Coronary artery (tissue), 2 donors: ENCODE data around the gene TMEFF2.
"Not testable (repeated sequence)": the region's sequence is repeated elsewhere in the genome, so short reads cannot be mapped to it uniquely, and the experiment has no call there.

Source experiments
- DNase-seq: peaks from one replicate; pipeline ENCODE4 v3.0.0-alpha.2; 2017; ENCODE audit warnings: low spot score
- H3K27ac ChIP-seq, 2 donors: fragments of 200-600 bp; sonication (generic); one replicate each; pipeline ENCODE4 v1.5.1; 2016 to 2019
- H3K4me3 ChIP-seq: fragments of 200-600 bp; sonication (generic); 2 replicates; pipeline ENCODE4 v1.5.1; 2016; ENCODE audit warnings: mild to moderate bottlenecking, moderate library complexity
- CTCF ChIP-seq: fragments of 200-600 bp; sonication (generic); IDR thresholded peaks from one replicate; pipeline ENCODE4 v1.5.1; 2019; ENCODE audit warnings: antibody characterized with exemption

TMEFF2 gene

GRCh38 chr2:192123847-192124246, 70.9 kb downstream of the TMEFF2 start:
- Histone ChIP-seq H3K27ac (peak overlapping the region in 1 of 2 donors; percentile 1), H3K4me3 (no peak overlapping the region)
- no peak for DNase-seq
- TF ChIP-seq CTCF: no peak

- Histone ChIP-seq H3K27ac (no peak overlapping the region), H3K4me3 (no peak overlapping the region)
- no peak for TF ChIP-seq CTCF
- no peak for DNase-seq
These were observed 71.8 kb downstream of the TMEFF2 start for GRCh38 chr2:192122946-192123345.

GRCh38 chr2:192122141-192122540, 72.6 kb downstream of the TMEFF2 start:
- Histone ChIP-seq H3K4me3 (no peak overlapping the region), H3K27ac (no peak overlapping the region)
- no peak for DNase-seq
- TF ChIP-seq CTCF: no peak

- H3K4me3 ChIP-seq: no peak overlapping the region
These were observed 75.2 kb downstream of the TMEFF2 start for GRCh38 chr2:192119536-192119935.

GRCh38 chr2:192117705-192118104, 77.0 kb downstream of the TMEFF2 start:
- H3K4me3 ChIP-seq: no peak overlapping the region
- no peak for TF ChIP-seq CTCF
- H3K27ac ChIP-seq: no peak overlapping the region
- DNase-seq: no peak

More at GRCh38 chr2:192119536-192119935, 75.2 kb downstream of the TMEFF2 start:
- no peak for TF ChIP-seq CTCF
- H3K27ac ChIP-seq: no peak overlapping the region
- DNase-seq: no peak

GRCh38 chr2:192111536-192111935, 83.2 kb downstream of the TMEFF2 start:
- H3K27ac ChIP-seq, H3K4me3 ChIP-seq, DNase-seq: not testable (repeated sequence)

GRCh38 chr2:192099742-192100141, 95.0 kb downstream of the TMEFF2 start:
- H3K27ac ChIP-seq: no peak overlapping the region
- H3K4me3 ChIP-seq: no peak overlapping the region
- no peak for TF ChIP-seq CTCF

More at GRCh38 chr2:192099742-192100141, 95.0 kb downstream of the TMEFF2 start:
- DNase-seq: no peak
